ENCODE measurements around the gene FCN1.

The FCN1 gene

DNA sequence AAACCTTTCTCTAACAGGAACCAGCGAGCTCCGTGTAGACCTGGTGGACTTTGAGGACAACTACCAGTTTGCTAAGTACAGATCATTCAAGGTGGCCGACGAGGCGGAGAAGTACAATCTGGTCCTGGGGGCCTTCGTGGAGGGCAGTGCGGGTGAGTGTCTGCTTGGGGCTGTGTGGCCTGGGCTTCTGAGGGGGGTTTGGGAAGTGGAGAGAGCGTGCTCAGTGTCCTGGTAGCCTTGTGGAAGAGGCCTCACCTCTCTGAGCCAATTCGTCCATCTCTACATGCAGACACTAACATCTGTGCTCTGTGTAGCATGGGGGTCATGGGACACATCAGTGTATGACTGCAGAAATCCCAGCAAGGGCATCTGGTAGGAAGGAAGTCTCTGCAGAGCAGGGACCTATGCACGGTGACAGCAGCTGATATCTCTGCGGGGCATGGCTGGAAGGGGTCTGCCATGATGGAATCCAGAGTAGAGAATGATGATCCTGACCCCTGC lies 31.2 kb downstream of the FCN1 start:
- DNase-seq: no peak
- no peak for TF ChIP-seq CTCF (IDR thresholded peaks at IDR 0.05)
- H3K4me1 ChIP-seq: no peaks in the 10 kb centered on the region
- intact Hi-C loops (cut with DNase I; ENCODE audit: low total_unique reads): no loop called here
- no peak overlapping the region for H3K4me3 ChIP-seq
- no peak overlapping the region for H3K27ac ChIP-seq
- H3K9me3 ChIP-seq: no peaks in the 10 kb centered on the region
- peaks cover 0 to 38% of the 10 kb centered on the region in 2 donors for H3K27me3 ChIP-seq
- H3K36me3 ChIP-seq: no peaks in the 10 kb centered on the region

DNA sequence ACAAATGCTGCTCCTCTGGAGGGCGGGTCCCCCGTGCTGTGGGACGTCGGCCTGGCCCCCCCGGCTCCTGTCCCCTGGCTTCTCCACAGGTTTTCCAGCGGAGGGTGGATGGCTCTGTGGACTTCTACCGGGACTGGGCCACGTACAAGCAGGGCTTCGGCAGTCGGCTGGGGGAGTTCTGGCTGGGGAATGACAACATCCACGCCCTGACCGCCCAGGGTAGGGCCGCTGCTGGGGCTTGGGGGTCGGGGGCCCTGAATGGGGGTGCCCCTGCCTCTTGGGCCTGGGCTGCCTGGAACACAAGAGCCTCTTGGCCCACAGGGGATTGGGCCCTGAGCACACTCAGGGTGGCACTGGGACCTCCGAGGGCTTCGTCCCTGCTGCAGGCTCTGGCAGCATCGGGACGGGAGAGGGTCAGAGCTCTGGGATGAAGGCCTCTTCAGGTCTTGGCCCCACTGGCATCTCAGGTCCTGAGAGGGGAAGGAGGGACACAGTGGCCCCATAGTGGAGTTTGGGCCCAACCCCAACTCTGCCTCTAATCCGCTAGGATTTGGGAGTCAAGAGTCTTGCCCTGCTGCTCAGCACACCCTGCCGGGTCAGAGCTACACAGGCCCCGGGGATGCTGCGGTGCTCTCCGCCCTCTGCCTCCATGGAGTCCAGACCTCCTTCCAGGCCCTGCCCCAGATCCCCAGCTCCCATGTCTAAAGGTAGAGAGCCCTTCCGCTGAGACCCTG lies 31.9 kb downstream of the FCN1 start:
- H3K9me3 ChIP-seq: no peaks in the 10 kb centered on the region
- no peaks in the 10 kb centered on the region for H3K36me3 ChIP-seq
- H3K27me3 ChIP-seq: peaks cover 0 to 40% of the 10 kb centered on the region in 2 donors
- DNase-seq: no peak
- intact Hi-C loops (cut with DNase I; ENCODE audit: low total_unique reads): no loop called here
- no peaks in the 10 kb centered on the region for H3K4me1 ChIP-seq
- no peak overlapping the region for H3K27ac ChIP-seq
- H3K4me3 ChIP-seq: no peak overlapping the region
- TF ChIP-seq CTCF (IDR thresholded peaks at IDR 0.05): no peak

DNA sequence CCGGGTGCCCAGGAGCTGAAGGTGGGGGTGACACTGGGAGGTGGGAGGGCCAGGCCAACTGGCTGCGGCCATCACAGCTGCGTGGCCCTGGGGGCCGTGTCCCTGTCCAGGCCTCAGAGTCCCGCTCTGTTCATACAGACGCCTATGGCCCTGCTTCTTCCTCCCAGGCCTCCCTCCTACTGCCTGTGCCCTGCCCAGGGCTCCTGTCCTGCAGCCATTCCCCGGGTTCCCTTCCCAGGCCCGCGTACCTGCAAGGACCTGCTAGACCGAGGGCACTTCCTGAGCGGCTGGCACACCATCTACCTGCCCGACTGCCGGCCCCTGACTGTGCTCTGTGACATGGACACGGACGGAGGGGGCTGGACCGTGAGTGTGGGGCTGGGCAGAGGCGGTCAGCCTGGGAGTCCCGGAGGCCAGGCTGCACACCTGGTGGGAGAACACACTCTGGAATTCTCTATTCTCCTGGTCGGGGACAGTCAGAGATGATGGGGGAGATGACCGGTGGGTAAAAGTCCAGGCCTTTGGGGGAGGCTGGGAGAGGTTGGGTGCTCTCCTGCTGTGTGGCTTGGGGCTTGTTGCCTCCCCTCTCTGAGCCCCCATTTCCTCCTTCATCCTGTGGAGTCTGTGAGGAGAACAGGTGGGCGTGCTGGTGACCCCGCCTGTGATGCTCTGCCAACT lies 32.6 kb downstream of the FCN1 start:
- intact Hi-C loops (cut with DNase I; ENCODE audit: low total_unique reads): no loop called here
- no peak for TF ChIP-seq CTCF (IDR thresholded peaks at IDR 0.05)
- Histone ChIP-seq H3K27me3 (peaks cover 0 to 40% of the 10 kb centered on the region in 2 donors), H3K9me3 (no peaks in the 10 kb centered on the region), H3K27ac (no peak overlapping the region), H3K36me3 (no peaks in the 10 kb centered on the region), H3K4me1 (no peaks in the 10 kb centered on the region), H3K4me3 (no peak overlapping the region)
- DNase-seq: no peak

DNA sequence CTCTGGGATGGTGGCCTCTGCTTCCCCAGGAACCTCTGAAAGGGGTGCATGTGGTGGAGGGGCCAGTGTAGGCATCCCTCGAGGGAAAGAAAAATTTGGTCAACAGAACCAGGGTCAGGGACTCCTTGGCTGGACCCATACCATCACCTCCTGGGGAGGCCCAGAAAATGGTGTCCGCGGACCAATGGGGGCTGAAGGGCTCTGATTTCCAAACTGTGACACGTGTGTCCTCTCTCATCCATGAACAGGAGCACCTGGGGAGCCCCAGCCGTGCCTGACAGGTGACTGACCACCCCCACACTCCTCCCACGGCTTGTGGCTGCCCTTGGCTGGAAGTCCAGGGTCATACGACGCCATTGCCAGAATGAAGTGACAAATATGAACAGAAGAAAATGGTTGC lies 33.2 kb downstream of the FCN1 start:
- TF ChIP-seq CTCF (IDR thresholded peaks at IDR 0.05): no peak
- Histone ChIP-seq H3K27me3 (peaks cover 0 to 41% of the 10 kb centered on the region in 2 donors), H3K4me1 (no peaks in the 10 kb centered on the region), H3K4me3 (no peak overlapping the region), H3K27ac (no peak overlapping the region), H3K9me3 (no peaks in the 10 kb centered on the region), H3K36me3 (no peaks in the 10 kb centered on the region)
- intact Hi-C loops (cut with DNase I; ENCODE audit: low total_unique reads): no loop called here
- DNase-seq: peak in 1 of 2 donors; percentile 62

DNA sequence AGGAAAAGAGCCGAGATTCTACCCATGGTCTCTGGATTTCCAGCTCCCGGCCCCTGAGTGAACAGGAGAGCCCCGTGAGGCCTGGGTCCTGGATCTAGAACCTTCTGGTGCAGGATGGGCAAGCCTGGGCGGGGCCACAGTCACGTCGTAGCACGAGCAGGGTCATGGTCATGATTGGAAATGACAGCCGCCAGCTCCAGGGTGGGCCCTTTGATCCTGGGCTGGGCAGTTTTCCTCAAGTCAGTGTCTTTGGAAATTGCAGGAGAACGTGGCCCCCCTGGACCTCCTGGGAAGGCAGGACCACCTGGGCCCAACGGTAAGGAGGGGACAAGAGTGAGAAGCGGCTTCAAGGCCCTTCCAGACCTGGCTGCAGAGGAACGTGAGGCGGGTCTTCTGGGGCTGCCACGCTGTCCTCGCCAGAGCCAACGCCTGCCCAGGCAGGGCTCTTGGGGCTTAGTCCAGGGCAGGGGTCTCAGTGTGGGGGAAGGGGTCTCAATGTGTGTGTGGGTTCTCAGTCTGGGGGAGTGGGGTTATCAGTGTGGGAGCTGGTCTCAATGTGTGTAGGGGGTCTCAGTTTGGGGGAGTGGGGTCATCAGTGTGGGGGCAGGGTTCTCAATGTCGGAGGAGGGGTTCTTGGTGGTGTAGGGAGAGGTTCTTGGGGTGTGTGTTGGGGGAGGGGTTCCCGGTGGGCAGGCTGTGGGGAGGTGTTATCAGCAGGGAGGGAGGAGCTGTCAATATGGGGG lies 34.5 kb downstream of the FCN1 start:
- H3K27me3 ChIP-seq: peaks cover 0 to 36% of the 10 kb centered on the region in 2 donors
- H3K4me3 ChIP-seq: no peak overlapping the region
- no peak for TF ChIP-seq CTCF (IDR thresholded peaks at IDR 0.05)
- H3K9me3 ChIP-seq: no peaks in the 10 kb centered on the region
- no peak overlapping the region for H3K27ac ChIP-seq
- H3K4me1 ChIP-seq: no peaks in the 10 kb centered on the region
- DNase-seq: peak in 1 of 2 donors; percentile 53
- H3K36me3 ChIP-seq: no peaks in the 10 kb centered on the region
- intact Hi-C loops (cut with DNase I; ENCODE audit: low total_unique reads): no loop called here

All from tibial artery (tissue), 4 donors.